Small intestine (tissue), 7 donors: ENCODE measurements around the gene PIH1D1. TPM values are rescaled to one million over a fixed set of nuclear protein-coding genes. Genes with fewer than 3 reads are reported as not detected.

Experiments
- DNase-seq, 2 donors: peaks; one replicate each; pipeline versions ENCODE4 v3.0.0 to v3.0.0-alpha.2; 2013
- FAIRE-seq: peaks from 2 replicates; lab custom pipeline; 2012; peaks lifted over from hg19 to GRCh38; lab: Jason Lieb, UNC
- H3K27ac ChIP-seq, 3 donors: one replicate each; pipeline ENCODE4 v1.5.1; 2013; ENCODE audit warnings: low read length in 2 of 3, mild to moderate bottlenecking in 2 of 3, control low read depth in 1 of 3, inconsistent platforms in 1 of 3, low read depth in 1 of 3, moderate library complexity in 1 of 3
- H3K27me3 ChIP-seq, 3 donors: one replicate each; pipeline ENCODE4 v1.6.1; 2013; ENCODE audit warnings: low read length in 3 of 3, inconsistent platforms in 1 of 3; ENCODE audit not compliant: control insufficient read depth in 3 of 3, insufficient read depth in 3 of 3
- H3K36me3 ChIP-seq, 3 donors: one replicate each; pipeline ENCODE4 v1.6.1; 2013; ENCODE audit warnings: low read length in 3 of 3, inconsistent platforms in 1 of 3, low read depth in 1 of 3, mild to moderate bottlenecking in 1 of 3, moderate library complexity in 1 of 3; ENCODE audit not compliant: control insufficient read depth in 3 of 3, insufficient read depth in 2 of 3
- H3K4me1 ChIP-seq, 3 donors: one replicate each; pipeline ENCODE4 v1.6.1; 2013; ENCODE audit warnings: low read length in 2 of 3, inconsistent platforms in 1 of 3, low read depth in 1 of 3, mild to moderate bottlenecking in 1 of 3, moderate library complexity in 1 of 3; ENCODE audit not compliant: control insufficient read depth in 3 of 3, insufficient read depth in 2 of 3
- H3K4me3 ChIP-seq, 3 donors: one replicate each; pipeline ENCODE4 v1.5.1; 2013; ENCODE audit warnings: low read length in 3 of 3, control low read depth in 1 of 3, inconsistent platforms in 1 of 3, low read depth in 1 of 3, mild to moderate bottlenecking in 1 of 3, moderate library complexity in 1 of 3
- H3K9me3 ChIP-seq, 2 donors: one replicate each; pipeline ENCODE4 v1.6.1; 2013; ENCODE audit warnings: low read depth in 1 of 2, low read length in 1 of 2; ENCODE audit not compliant: control insufficient read depth in 2 of 2, insufficient read depth in 1 of 2
- WGBS, 3 donors: extraction: QIAGEN DNeasy Blood & Tissue Kit; methylation state at CpG; one replicate each; pipeline ENCODE4 v1.1.7; 2013; 5-methylcytosine and 5-hydroxymethylcytosine counted together
- polyA plus RNA-seq, 4 donors: library from polyadenylated mRNA; stranded (reverse) in 3 of 4; unstranded in 1 of 4; fragments of 200-250 nt in 3 of 4; fragments of 120-200 nt in 1 of 4; gene quantifications; one replicate each; pipeline versions ENCODE4 v1.2.1 to v1.2.3, GENCODE V29; 2013
- donor health status: healthy with polysubstance abuse.
- donor health status: control.
- donor health status: control.
- donor health status: Bipolar disorder and iron deficiency.
- donor health status: healthy.

PIH1D1 gene
- polyA plus RNA-seq, 4 donors = 81.1 to 115 (median 89.6) TPM

DNA sequence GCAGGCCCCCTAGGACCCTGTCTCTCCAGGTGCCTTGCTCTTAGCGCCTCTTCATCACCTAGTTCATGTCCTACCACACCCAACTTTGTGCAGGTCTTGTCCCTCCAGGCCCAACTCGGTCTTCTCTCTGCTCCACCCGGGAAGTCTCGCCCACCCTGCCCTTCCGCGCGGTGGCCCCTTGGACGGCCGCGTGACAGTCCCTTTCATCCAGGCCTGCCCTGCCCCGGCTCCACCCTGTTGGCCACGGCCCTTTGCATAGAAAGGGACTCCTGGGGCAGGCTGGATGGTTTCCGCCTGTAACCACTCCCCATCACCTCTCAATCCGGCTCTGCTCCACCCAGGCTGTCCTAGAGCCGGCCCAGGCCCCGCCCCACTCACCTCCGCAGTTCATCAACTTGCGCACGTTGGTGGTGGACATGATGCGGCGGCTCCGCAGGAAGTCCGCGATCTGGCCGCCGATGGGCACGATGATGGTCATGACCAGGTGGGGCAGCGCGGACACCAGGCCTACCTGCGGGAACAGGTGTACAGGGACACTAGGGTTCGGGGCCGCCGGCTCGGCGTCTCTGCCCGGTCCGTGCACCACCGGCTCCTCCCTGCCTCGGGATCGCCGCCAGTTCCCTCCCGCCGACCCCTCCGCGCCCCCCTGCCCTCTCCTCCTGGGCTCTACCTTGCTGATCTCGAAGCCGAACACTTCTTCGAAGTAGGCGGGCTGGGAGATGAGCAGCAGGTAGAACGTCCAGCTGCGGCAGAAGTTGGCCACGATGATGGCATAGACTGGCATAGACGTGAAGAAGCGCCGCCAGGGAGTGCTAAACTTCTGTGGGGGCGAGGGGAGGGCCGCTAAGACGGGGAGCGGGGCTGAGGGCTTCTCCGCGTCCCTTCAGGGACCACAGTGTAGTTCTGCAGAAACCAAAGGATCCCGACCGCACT, 19.2 kb downstream of the PIH1D1 start:
- H3K4me3 ChIP-seq = no peak overlapping the region
- peaks cover 0 to 11% of the 10 kb centered on the region in 2 donors for H3K9me3 ChIP-seq
- 9 to 15% (median 13%) methylated on average over 52 to 63 of the region's 63 CpGs for WGBS, 3 donors
- peaks cover 7 to 99% (median 66%) of the 10 kb centered on the region in 3 donors for H3K27me3 ChIP-seq
- FAIRE-seq = no peak
- H3K36me3 ChIP-seq = no peaks in the 10 kb centered on the region
- no peak overlapping the region for H3K27ac ChIP-seq
- peak in 1 of 2 donors; percentile 40 for DNase-seq
- H3K4me1 ChIP-seq = no peaks in the 10 kb centered on the region

DNA sequence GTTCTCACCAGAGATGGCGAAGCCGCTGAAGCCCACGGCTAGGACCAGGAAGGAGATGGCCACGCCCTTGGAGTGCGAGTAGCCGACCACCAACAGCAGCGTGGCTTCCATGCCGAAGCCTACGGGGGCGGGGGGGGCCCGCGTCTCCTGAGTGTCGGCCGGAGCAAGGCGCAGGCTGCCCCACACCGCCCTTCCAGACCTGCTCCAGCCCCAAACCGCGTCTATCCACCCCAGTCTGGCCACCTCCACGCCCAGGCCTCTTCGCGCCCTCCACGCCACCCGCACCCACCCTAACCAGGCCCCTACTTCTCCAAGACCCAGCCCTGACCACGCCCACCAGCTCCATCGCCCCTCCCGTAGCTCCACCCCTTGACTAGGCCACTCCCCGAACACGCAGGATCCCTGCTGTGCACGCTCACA, 20.3 kb downstream of the PIH1D1 start:
- no peak for DNase-seq
- Histone ChIP-seq H3K4me1 (no peaks in the 10 kb centered on the region), H3K27ac (no peak overlapping the region), H3K27me3 (peaks cover 7 to 99% (median 61%) of the 10 kb centered on the region in 3 donors), H3K4me3 (no peak overlapping the region), H3K9me3 (peaks cover 0 to 11% of the 10 kb centered on the region in 2 donors), H3K36me3 (no peaks in the 10 kb centered on the region)
- 44 to 53% (median 52%) methylated on average over 23 to 29 of the region's 29 CpGs for WGBS, 3 donors
- no peak for FAIRE-seq

DNA sequence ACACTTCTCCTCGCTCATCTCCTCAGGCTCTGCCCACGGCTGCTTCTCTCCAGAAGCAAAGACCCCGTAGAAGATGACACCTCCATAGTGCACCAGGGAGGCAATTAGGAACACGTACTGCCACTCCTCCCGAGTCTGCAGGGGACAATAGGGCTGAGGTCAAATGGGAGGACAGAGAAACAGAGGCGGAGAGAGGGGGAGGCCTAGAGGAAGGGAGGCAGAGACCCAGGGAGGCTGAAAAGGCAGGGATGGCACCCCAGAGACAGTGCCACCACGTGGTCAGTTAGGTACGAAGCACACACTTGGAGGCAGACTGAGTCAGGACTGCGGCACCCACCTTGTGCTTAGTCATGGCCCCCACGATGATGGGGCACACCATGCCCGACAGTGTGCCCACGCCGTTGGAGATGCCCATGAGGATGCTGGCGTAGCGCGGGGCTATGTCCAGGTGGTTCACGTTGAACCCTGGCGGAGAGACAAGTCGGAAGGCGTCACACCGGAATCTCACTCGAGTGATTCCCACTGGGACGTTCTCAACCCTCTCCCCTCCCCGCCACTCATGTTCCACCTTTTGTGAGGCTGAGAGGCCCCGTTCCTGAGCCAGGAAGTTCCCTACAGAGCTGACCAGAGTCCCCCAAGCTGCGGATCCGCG, 20.8 kb downstream of the PIH1D1 start:
- no peak overlapping the region for H3K27ac ChIP-seq
- DNase-seq = no peak
- H3K27me3 ChIP-seq = peaks cover 7 to 99% (median 62%) of the 10 kb centered on the region in 3 donors

DNA sequence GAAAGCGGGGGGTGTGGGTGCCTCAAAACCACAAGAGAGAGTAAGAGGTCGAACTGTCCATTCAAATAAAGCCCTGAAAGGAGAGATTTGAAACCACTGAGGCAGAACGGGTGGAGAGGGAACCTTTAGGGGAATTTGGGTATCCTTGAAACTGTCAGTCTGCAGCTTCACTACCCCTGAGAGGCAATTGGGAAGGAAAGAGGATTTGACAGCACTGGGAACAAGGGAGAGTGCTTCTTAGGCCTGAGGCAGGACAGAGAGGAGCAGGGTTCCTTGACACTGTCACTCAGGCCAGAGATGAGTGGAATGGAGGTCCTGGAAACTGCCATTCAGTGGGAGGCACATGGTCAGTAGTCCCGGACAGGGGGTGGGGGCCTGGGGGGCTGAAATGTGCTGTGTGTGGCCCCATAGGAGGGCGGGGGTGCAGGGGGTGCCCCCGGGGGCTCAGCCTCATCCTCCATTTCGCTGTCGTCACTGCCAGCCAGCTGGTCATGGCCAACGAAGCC, 21.4 kb downstream of the PIH1D1 start:
- no peak overlapping the region for H3K4me3 ChIP-seq
- no peak for FAIRE-seq
- DNase-seq = no peak
- no peaks in the 10 kb centered on the region for H3K36me3 ChIP-seq
- peaks cover 10 to 99% (median 62%) of the 10 kb centered on the region in 3 donors for H3K27me3 ChIP-seq
- H3K9me3 ChIP-seq = peaks cover 0 to 11% of the 10 kb centered on the region in 2 donors
- 59 to 68% (median 61%) methylated on average over 7 to 9 of the region's 9 CpGs for WGBS, 3 donors
- no peaks in the 10 kb centered on the region for H3K4me1 ChIP-seq
- H3K27ac ChIP-seq = no peak overlapping the region

More for the DNA sequence above, 20.8 kb downstream of the PIH1D1 start:
- no peak for FAIRE-seq
- H3K9me3 ChIP-seq = peaks cover 0 to 11% of the 10 kb centered on the region in 2 donors
- no peaks in the 10 kb centered on the region for H3K4me1 ChIP-seq
- 60 to 67% (median 65%) methylated on average over 28 of the region's 28 CpGs for WGBS, 3 donors
- no peak overlapping the region for H3K4me3 ChIP-seq
- no peaks in the 10 kb centered on the region for H3K36me3 ChIP-seq

DNA sequence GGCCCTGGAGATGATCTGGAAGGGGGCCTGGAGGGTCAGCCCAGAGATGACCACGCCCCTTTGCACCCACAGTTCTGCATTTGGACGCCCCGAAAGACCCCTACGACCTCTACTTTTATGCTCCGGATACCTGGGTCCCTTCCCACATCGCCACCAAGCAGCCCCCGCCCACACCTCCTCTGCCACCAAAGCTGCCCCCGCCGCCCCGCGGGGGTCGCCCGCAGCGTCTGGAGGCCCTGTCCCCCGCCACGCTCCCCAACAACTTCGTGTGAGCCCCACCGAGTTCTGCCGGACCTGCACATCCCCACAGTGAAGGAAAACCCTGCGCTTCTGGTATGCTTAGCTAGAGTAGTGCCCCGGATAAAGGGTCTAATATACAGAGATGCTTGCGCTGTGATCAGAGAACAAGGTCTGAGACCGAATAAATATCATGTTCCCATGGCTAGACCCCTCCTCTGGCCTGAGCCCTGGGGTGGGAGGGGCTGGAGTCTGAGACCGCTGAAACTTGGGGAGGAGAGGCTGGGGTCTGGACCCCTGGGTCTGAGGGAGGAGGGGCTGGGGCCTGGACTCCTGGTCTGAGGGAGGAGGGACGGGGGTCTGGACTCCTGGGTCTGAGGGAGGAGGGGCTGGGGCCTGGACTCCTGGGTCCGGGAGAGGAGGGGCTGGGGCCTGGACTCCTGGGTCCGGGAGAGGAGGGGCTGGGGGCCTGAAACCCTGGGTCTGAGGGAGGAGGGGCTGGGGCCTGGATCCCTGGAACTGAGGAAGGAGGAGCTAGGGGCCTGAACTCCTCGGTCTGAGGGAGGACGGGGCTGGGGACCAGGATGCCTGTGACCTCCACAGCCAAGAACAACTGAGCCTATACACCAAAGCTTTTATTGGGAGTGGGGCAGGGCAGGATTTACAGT, 22.8 kb downstream of the PIH1D1 start:
- no peak for FAIRE-seq
- 12 to 19% (median 14%) methylated on average over 26 to 29 of the region's 29 CpGs for WGBS, 3 donors
- Histone ChIP-seq H3K27ac (no peak overlapping the region), H3K4me3 (no peak overlapping the region), H3K36me3 (no peaks in the 10 kb centered on the region), H3K4me1 (no peaks in the 10 kb centered on the region), H3K27me3 (peaks cover 12 to 99% (median 66%) of the 10 kb centered on the region in 3 donors), H3K9me3 (peaks cover 0 to 11% of the 10 kb centered on the region in 2 donors)
- DNase-seq = no peak

DNA sequence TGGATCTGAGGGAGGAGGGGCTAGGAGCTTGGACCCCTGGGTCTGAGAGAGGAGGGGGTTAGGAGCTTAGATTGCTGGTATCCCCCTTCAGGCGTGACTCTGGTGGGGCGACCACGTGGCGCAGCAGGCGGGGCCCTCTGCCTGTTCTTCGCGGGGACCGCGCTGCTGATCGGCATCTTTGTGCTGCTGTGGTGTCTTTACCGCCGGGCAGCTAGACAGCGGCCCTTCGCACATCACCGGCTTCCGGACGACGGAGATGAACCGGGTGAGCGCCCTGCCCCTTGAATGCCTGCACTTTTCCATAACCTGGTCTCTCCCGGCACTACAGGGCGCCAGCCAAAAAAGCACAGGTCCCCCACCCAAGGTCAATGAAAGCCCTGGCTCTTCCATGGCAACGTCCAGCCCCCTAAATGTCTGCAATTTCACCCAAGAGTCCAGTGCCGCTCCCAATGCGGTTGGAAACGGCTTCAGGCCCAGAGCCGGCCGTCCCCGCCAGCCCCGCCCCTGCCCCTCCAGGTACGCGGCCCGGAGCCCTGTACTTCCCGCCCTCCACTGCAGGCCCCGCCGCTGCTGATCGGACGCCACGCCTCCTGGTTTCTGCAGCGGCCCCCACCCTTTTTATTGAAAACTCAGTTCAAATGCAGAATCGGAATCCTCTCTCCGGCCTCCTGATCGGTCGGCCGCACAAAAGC, 23.6 kb downstream of the PIH1D1 start:
- FAIRE-seq (no peak), DNase-seq (no peak)
- peaks cover 17 to 99% (median 66%) of the 10 kb centered on the region in 3 donors for H3K27me3 ChIP-seq
- no peak overlapping the region for H3K27ac ChIP-seq
- 2 to 3% (median 3%) methylated on average over 37 to 45 of the region's 45 CpGs for WGBS, 3 donors
- peaks cover 0 to 1% (median 0%) of the 10 kb centered on the region in 3 donors for H3K4me1 ChIP-seq
- peaks cover 0 to 11% of the 10 kb centered on the region in 2 donors for H3K9me3 ChIP-seq
- H3K4me3 ChIP-seq = no peak overlapping the region
- no peaks in the 10 kb centered on the region for H3K36me3 ChIP-seq

DNA sequence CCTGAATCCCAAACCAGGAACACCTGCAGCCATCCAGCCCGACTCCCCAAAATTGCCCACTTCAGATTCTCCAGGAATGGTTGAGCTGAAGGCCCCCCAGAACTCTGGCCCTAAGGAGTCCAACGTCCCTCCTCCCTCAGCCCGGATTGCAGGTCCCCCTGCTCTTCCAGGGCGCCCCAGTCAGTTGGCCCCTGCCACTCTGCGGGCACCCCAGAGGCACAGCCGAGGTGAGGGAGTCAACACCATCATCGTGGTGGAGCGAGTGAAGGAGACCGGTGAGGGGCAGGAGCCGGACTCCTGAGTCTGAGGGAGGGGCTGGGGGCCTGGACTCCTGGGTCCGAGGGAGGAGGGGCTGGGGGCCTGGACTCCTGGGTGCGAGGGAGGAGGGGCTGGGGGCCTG, 24.3 kb downstream of the PIH1D1 start:
- H3K27me3 ChIP-seq = peaks cover 14 to 99% (median 70%) of the 10 kb centered on the region in 3 donors
- H3K27ac ChIP-seq = no peak overlapping the region
- no peak for DNase-seq
- H3K4me3 ChIP-seq = no peak overlapping the region
- WGBS, 3 donors = 53 to 56% (median 53%) methylated on average over 9 to 12 of the region's 12 CpGs
- peaks cover 0 to 2% (median 0%) of the 10 kb centered on the region in 3 donors for H3K4me1 ChIP-seq
- peaks cover 0 to 11% of the 10 kb centered on the region in 2 donors for H3K9me3 ChIP-seq
- FAIRE-seq = no peak
- no peaks in the 10 kb centered on the region for H3K36me3 ChIP-seq
